Islet of Langerhans (tissue), 1 donor: ENCODE data around the gene CYB5R2.

Experiments used
- FAIRE-seq: peaks from one replicate; lab custom pipeline; 2011; peaks lifted over from hg19 to GRCh38; lab: Jason Lieb, UNC

Gene CYB5R2

GRCh38 chr11:7637447-7638157, 35.7 kb downstream of the CYB5R2 start:
- FAIRE-seq = no peak

- FAIRE-seq = no peak
These were observed 37.0 kb downstream of the CYB5R2 start for GRCh38 chr11:7636350-7636749.

- no peak for FAIRE-seq
These were observed 37.6 kb downstream of the CYB5R2 start for GRCh38 chr11:7635708-7636107.

- FAIRE-seq = no peak
These were observed 38.2 kb downstream of the CYB5R2 start for GRCh38 chr11:7635137-7635536.

- FAIRE-seq = no peak
These were observed 41.1 kb downstream of the CYB5R2 start for GRCh38 chr11:7632211-7632610.

- FAIRE-seq = no peak
These were observed 43.3 kb downstream of the CYB5R2 start for GRCh38 chr11:7630002-7630401.

GRCh38 chr11:7628660-7629059, 44.6 kb downstream of the CYB5R2 start:
- FAIRE-seq = no peak

GRCh38 chr11:7622721-7623120, 50.6 kb downstream of the CYB5R2 start:
- FAIRE-seq = no peak

- FAIRE-seq = no peak
These were observed 51.7 kb downstream of the CYB5R2 start for GRCh38 chr11:7621554-7621953.

- no peak for FAIRE-seq
These were observed 52.2 kb downstream of the CYB5R2 start for GRCh38 chr11:7621090-7621489.

GRCh38 chr11:7619322-7619721, 54.0 kb downstream of the CYB5R2 start:
- no peak for FAIRE-seq

GRCh38 chr11:7617032-7617431, 56.3 kb downstream of the CYB5R2 start:
- FAIRE-seq = no peak
